GM23338 (cell line): ENCODE measurements around the gene NKAIN2.
"Not testable (repeated sequence)": the region's sequence is repeated elsewhere in the genome, so short reads cannot be mapped to it uniquely, and the experiment has no call there.

Experiments used
- EZH2 ChIP-seq: fragments of 200-600 bp; sonication (generic); IDR thresholded peaks from one replicate; pipeline ENCODE4 v1.8.0; 2017; ENCODE audit warnings: antibody characterized with exemption, mild to moderate bottlenecking, low read depth; ENCODE audit not compliant: unreplicated experiment
- EZH2phosphoT487 ChIP-seq: fragments of 200-600 bp; sonication (generic); IDR thresholded peaks from one replicate; pipeline ENCODE4 v1.8.1; 2018; ENCODE audit warnings: antibody characterized with exemption; ENCODE audit not compliant: unreplicated experiment
- POLR2AphosphoS5 ChIP-seq: IDR thresholded peaks from 2 replicates; pipeline ENCODE4 v1.6.1; 2016; ENCODE audit warnings: antibody characterized with exemption, low read depth
- TF ChIP-seq, protein P1 (sequence below), 2 experiments: fragments of 200-600 bp in 1 of 2; sonication (generic) in 1 of 2; conservative IDR thresholded peaks; 2 replicates each; pipeline versions ENCODE4 v1.5.1 to v1.6.1; 2016 to 2017; ENCODE audit warnings: antibody characterized with exemption in 2 of 2, low read depth in 2 of 2, mild to moderate bottlenecking in 2 of 2, moderate library complexity in 1 of 2
- TF ChIP-seq, protein P2 (sequence below): IDR thresholded peaks from one replicate; pipeline ENCODE4 v1.6.1; 2018; ENCODE audit warnings: antibody characterized with exemption; ENCODE audit not compliant: unreplicated experiment
- TF ChIP-seq, protein P3 (sequence below): IDR thresholded peaks from 2 replicates; pipeline ENCODE4 v1.6.1; 2016; ENCODE audit warnings: antibody characterized with exemption

DNA sequence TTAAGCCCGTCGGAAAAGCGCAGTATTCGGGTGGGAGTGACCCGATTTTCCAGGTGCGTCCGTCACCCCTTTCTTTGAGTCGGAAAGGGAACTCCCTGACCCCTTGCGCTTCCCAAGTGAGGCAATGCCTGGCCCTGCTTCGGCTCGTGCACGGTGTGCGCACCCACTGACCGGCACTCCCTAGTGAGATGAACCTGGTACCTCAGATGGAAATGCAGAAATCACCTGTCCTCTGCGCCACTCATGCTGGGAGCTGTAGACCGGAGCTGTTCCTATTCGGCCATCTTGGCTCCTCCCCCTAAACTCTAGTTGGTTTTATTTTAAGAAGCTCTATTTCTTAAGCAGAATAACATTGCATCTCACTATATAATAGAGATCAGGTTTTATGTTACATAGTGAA is 908.9 kb downstream of the NKAIN2 start:
- TF ChIP-seq EZH2phosphoT487, POLR2AphosphoS5, EZH2: not testable (repeated sequence)
- TF ChIP-seq, protein P1, sequence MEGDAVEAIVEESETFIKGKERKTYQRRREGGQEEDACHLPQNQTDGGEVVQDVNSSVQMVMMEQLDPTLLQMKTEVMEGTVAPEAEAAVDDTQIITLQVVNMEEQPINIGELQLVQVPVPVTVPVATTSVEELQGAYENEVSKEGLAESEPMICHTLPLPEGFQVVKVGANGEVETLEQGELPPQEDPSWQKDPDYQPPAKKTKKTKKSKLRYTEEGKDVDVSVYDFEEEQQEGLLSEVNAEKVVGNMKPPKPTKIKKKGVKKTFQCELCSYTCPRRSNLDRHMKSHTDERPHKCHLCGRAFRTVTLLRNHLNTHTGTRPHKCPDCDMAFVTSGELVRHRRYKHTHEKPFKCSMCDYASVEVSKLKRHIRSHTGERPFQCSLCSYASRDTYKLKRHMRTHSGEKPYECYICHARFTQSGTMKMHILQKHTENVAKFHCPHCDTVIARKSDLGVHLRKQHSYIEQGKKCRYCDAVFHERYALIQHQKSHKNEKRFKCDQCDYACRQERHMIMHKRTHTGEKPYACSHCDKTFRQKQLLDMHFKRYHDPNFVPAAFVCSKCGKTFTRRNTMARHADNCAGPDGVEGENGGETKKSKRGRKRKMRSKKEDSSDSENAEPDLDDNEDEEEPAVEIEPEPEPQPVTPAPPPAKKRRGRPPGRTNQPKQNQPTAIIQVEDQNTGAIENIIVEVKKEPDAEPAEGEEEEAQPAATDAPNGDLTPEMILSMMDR (conservative IDR thresholded peaks at IDR 0.05; ENCODE audit: low read depth in 2 of 2), result not testable (repeated sequence)
- TF ChIP-seq, protein P2, sequence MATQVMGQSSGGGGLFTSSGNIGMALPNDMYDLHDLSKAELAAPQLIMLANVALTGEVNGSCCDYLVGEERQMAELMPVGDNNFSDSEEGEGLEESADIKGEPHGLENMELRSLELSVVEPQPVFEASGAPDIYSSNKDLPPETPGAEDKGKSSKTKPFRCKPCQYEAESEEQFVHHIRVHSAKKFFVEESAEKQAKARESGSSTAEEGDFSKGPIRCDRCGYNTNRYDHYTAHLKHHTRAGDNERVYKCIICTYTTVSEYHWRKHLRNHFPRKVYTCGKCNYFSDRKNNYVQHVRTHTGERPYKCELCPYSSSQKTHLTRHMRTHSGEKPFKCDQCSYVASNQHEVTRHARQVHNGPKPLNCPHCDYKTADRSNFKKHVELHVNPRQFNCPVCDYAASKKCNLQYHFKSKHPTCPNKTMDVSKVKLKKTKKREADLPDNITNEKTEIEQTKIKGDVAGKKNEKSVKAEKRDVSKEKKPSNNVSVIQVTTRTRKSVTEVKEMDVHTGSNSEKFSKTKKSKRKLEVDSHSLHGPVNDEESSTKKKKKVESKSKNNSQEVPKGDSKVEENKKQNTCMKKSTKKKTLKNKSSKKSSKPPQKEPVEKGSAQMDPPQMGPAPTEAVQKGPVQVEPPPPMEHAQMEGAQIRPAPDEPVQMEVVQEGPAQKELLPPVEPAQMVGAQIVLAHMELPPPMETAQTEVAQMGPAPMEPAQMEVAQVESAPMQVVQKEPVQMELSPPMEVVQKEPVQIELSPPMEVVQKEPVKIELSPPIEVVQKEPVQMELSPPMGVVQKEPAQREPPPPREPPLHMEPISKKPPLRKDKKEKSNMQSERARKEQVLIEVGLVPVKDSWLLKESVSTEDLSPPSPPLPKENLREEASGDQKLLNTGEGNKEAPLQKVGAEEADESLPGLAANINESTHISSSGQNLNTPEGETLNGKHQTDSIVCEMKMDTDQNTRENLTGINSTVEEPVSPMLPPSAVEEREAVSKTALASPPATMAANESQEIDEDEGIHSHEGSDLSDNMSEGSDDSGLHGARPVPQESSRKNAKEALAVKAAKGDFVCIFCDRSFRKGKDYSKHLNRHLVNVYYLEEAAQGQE, result not testable (repeated sequence)
- TF ChIP-seq, protein P3, sequence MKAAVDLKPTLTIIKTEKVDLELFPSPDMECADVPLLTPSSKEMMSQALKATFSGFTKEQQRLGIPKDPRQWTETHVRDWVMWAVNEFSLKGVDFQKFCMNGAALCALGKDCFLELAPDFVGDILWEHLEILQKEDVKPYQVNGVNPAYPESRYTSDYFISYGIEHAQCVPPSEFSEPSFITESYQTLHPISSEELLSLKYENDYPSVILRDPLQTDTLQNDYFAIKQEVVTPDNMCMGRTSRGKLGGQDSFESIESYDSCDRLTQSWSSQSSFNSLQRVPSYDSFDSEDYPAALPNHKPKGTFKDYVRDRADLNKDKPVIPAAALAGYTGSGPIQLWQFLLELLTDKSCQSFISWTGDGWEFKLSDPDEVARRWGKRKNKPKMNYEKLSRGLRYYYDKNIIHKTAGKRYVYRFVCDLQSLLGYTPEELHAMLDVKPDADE, result not testable (repeated sequence)
